Trophoblast cell (in vitro differentiated cells and primary cell): ENCODE results near the gene BLVRA.

ENCODE experiments used
- DNase-seq, 2 donors: peaks; one replicate each; pipeline ENCODE4 v3.0.0-alpha.2; 2016
- H2AFZ ChIP-seq: 2 replicates; pipeline ENCODE4 v1.6.1; 2013; ENCODE audit warnings: low read length, moderate library complexity, mild to moderate bottlenecking; ENCODE audit not compliant: insufficient read depth, poor library complexity
- H2AK5ac ChIP-seq: 2 replicates; pipeline ENCODE4 v1.6.1; 2013; ENCODE audit warnings: mild to moderate bottlenecking, low read length
- H2BK120ac ChIP-seq: 2 replicates; pipeline ENCODE4 v1.6.1; 2013; ENCODE audit warnings: low read length, mild to moderate bottlenecking, moderate library complexity; ENCODE audit not compliant: insufficient read depth, poor library complexity
- H2BK12ac ChIP-seq: 2 replicates; pipeline ENCODE4 v1.6.1; 2013; ENCODE audit warnings: mild to moderate bottlenecking, low read length, moderate library complexity
- H2BK5ac ChIP-seq: 2 replicates; pipeline ENCODE4 v1.6.1; 2013; ENCODE audit warnings: low read length, low read depth, moderate library complexity, mild to moderate bottlenecking; ENCODE audit not compliant: poor library complexity
- H3K14ac ChIP-seq: 2 replicates; pipeline ENCODE4 v1.6.1; 2013; ENCODE audit warnings: mild to moderate bottlenecking, low read length
- H3K18ac ChIP-seq: 2 replicates; pipeline ENCODE4 v1.6.1; 2013; ENCODE audit warnings: mild to moderate bottlenecking, low read length
- H3K23ac ChIP-seq: 2 replicates; pipeline ENCODE4 v1.6.1; 2013; ENCODE audit warnings: low read length
- H3K27ac ChIP-seq: 2 replicates; pipeline ENCODE4 v1.5.1; 2013; ENCODE audit warnings: low read depth, mild to moderate bottlenecking, inconsistent platforms, low read length, moderate library complexity
- H3K27me3 ChIP-seq: 2 replicates; pipeline ENCODE4 v1.6.1; 2013; ENCODE audit warnings: inconsistent platforms, mild to moderate bottlenecking, low read length, moderate library complexity; ENCODE audit not compliant: insufficient read depth
- H3K36me3 ChIP-seq, 2 experiments: 1 replicate in 1 of 2; 2 replicates in 1 of 2; pipeline ENCODE4 v1.6.1; 2013; ENCODE audit warnings: low read length in 2 of 2, mild to moderate bottlenecking in 2 of 2, moderate library complexity in 1 of 2; ENCODE audit not compliant: insufficient read depth in 2 of 2, control insufficient read depth in 1 of 2
- H3K4ac ChIP-seq: 2 replicates; pipeline ENCODE4 v1.6.1; 2013; ENCODE audit warnings: low read depth, mild to moderate bottlenecking, low read length, moderate library complexity
- H3K4me1 ChIP-seq, 2 experiments: 1 replicate in 1 of 2; 2 replicates in 1 of 2; pipeline ENCODE4 v1.6.1; 2013; ENCODE audit warnings: low read length in 2 of 2, mild to moderate bottlenecking in 2 of 2, moderate library complexity in 1 of 2; ENCODE audit not compliant: insufficient read depth in 2 of 2, control insufficient read depth in 1 of 2
- H3K4me2 ChIP-seq: 2 replicates; pipeline ENCODE4 v1.6.1; 2013; ENCODE audit warnings: inconsistent platforms, mild to moderate bottlenecking, low read length, moderate library complexity
- H3K4me3 ChIP-seq: 2 replicates; pipeline ENCODE4 v1.5.1; 2013; ENCODE audit warnings: mild to moderate bottlenecking, low read depth, low read length, inconsistent platforms
- H3K79me1 ChIP-seq: one replicate; pipeline ENCODE4 v1.6.1; 2013; ENCODE audit warnings: low read length
- H3K79me2 ChIP-seq: 2 replicates; pipeline ENCODE4 v1.6.1; 2013; ENCODE audit warnings: low read length, mild to moderate bottlenecking; ENCODE audit not compliant: control insufficient read depth, insufficient read depth, poor library complexity
- H3K9ac ChIP-seq: 2 replicates; pipeline ENCODE4 v1.6.1; 2013; ENCODE audit warnings: mild to moderate bottlenecking, low read length
- H3K9me3 ChIP-seq: 2 replicates; pipeline ENCODE4 v1.6.1; 2013; ENCODE audit warnings: low read depth, mild to moderate bottlenecking, control low read depth, inconsistent platforms, low read length; ENCODE audit not compliant: insufficient read depth
- H4K12ac ChIP-seq: 2 replicates; pipeline ENCODE4 v1.6.1; 2013; ENCODE audit warnings: low read depth, mild to moderate bottlenecking, low read length, moderate library complexity
- H4K8ac ChIP-seq: 2 replicates; pipeline ENCODE4 v1.6.1; 2013; ENCODE audit warnings: low read depth, mild to moderate bottlenecking, low read length, moderate library complexity
- H4K91ac ChIP-seq: one replicate; pipeline ENCODE4 v1.6.1; 2013; ENCODE audit warnings: low read depth, mild to moderate bottlenecking, low read length, moderate library complexity
- WGBS: extraction: QIAGEN DNeasy Blood & Tissue Kit; methylation state at CpG from one replicate; pipeline ENCODE4 v1.1.7; 2013; ENCODE audit warnings: missing lambda C conversion rate; ENCODE audit not compliant: insufficient read length, insufficient coverage; ENCODE audit errors: extremely low coverage; 5-methylcytosine and 5-hydroxymethylcytosine counted together

Gene BLVRA

GRCh38 chr7:43834463-43835251 lies 76.2 kb downstream of the BLVRA start:
- no peak overlapping the region for H2BK120ac ChIP-seq
- H3K18ac ChIP-seq = no peak overlapping the region
- no peak overlapping the region for H4K91ac ChIP-seq
- no CpG with 5 or more reads among the region's 8 CpGs for WGBS
- no peak overlapping the region for H2AK5ac ChIP-seq
- peak; percentile 13 to 57 for DNase-seq
- no peak overlapping the region for H2BK12ac ChIP-seq
- H2AFZ ChIP-seq = no peak overlapping the region
- H3K27ac ChIP-seq = no peak overlapping the region
- no peaks in the 10 kb centered on the region for H3K36me3 ChIP-seq
- no peaks in the 10 kb centered on the region for H3K79me2 ChIP-seq
- no peak overlapping the region for H3K4me2 ChIP-seq
- no peak overlapping the region for H3K23ac ChIP-seq
- no peaks in the 10 kb centered on the region for H3K9me3 ChIP-seq
- H3K9ac ChIP-seq = no peak overlapping the region
- no peak overlapping the region for H3K14ac ChIP-seq
- no peaks in the 10 kb centered on the region for H3K27me3 ChIP-seq
- no peak overlapping the region for H4K12ac ChIP-seq
- H3K4me1 ChIP-seq = peaks cover 0 to 2% of the 10 kb centered on the region in 2 experiments
- no peak overlapping the region for H4K8ac ChIP-seq
- H2BK5ac ChIP-seq = no peak overlapping the region
- H3K79me1 ChIP-seq = no peaks in the 10 kb centered on the region
- H3K4ac ChIP-seq = no peak overlapping the region
- H3K4me3 ChIP-seq = no peak overlapping the region

GRCh38 chr7:43838201-43838658 lies 79.8 kb downstream of the BLVRA start:
- Histone ChIP-seq H4K12ac (no peak overlapping the region), H3K9me3 (no peaks in the 10 kb centered on the region), H3K4ac (no peak overlapping the region), H4K8ac (no peak overlapping the region), H3K23ac (no peak overlapping the region), H2AK5ac (no peak overlapping the region), H2BK12ac (no peak overlapping the region), H3K79me2 (no peaks in the 10 kb centered on the region), H3K9ac (no peak overlapping the region), H3K4me1 (peaks cover 0 to 2% of the 10 kb centered on the region in 2 experiments), H3K4me2 (peak overlapping the region; percentile 67), H2BK5ac (no peak overlapping the region), H2AFZ (peak overlapping the region; percentile 91), H3K27me3 (no peaks in the 10 kb centered on the region), H3K36me3 (no peaks in the 10 kb centered on the region), H3K14ac (no peak overlapping the region), H3K4me3 (no peak overlapping the region), H2BK120ac (no peak overlapping the region), H3K79me1 (no peaks in the 10 kb centered on the region), H3K18ac (no peak overlapping the region), H4K91ac (no peak overlapping the region), H3K27ac (no peak overlapping the region)
- no CpG with 5 or more reads among the region's 9 CpGs for WGBS
- no peak for DNase-seq

- Histone ChIP-seq H3K79me1 (no peaks in the 10 kb centered on the region), H3K18ac (no peak overlapping the region), H3K9me3 (no peaks in the 10 kb centered on the region), H3K23ac (no peak overlapping the region), H2BK5ac (no peak overlapping the region), H3K9ac (no peak overlapping the region), H4K91ac (no peak overlapping the region), H2AK5ac (no peak overlapping the region), H3K4ac (no peak overlapping the region), H3K4me1 (peaks cover 2% of the 10 kb centered on the region in 2 experiments), H3K36me3 (no peaks in the 10 kb centered on the region), H3K4me2 (no peak overlapping the region), H2BK12ac (no peak overlapping the region), H4K8ac (no peak overlapping the region), H3K4me3 (no peak overlapping the region), H3K27me3 (no peaks in the 10 kb centered on the region), H4K12ac (no peak overlapping the region), H3K79me2 (no peaks in the 10 kb centered on the region), H3K14ac (no peak overlapping the region), H2AFZ (no peak overlapping the region), H2BK120ac (no peak overlapping the region), H3K27ac (no peak overlapping the region)
- WGBS = no CpG with 5 or more reads among the region's 4 CpGs
- DNase-seq = no peak
Measured at GRCh38 chr7:43843296-43843695, 84.8 kb downstream of the BLVRA start.

- Histone ChIP-seq H2BK12ac (no peak overlapping the region), H3K9me3 (no peaks in the 10 kb centered on the region), H3K23ac (no peak overlapping the region), H2BK5ac (no peak overlapping the region), H3K36me3 (no peaks in the 10 kb centered on the region), H2BK120ac (no peak overlapping the region), H4K91ac (no peak overlapping the region), H3K27ac (no peak overlapping the region), H3K4me2 (no peak overlapping the region), H2AFZ (no peak overlapping the region), H3K4me3 (no peak overlapping the region), H3K9ac (no peak overlapping the region), H3K4me1 (peaks cover 0 to 2% of the 10 kb centered on the region in 2 experiments), H3K4ac (no peak overlapping the region), H3K14ac (no peak overlapping the region), H2AK5ac (no peak overlapping the region), H3K79me1 (no peaks in the 10 kb centered on the region), H3K27me3 (no peaks in the 10 kb centered on the region), H4K8ac (no peak overlapping the region), H3K18ac (no peak overlapping the region), H3K79me2 (no peaks in the 10 kb centered on the region), H4K12ac (no peak overlapping the region)
- WGBS = no CpG with 5 or more reads among the region's 2 CpGs
- no peak for DNase-seq
Measured at GRCh38 chr7:43844257-43844656, 85.8 kb downstream of the BLVRA start.
